Fibroblast of mammary gland (primary cell): Measurements from ENCODE around the gene OPN4.
A peak's percentile ranks its signal among the peaks of the same experiment; 100 is the strongest.

ENCODE experiments used
- DNase-seq: peaks from one replicate; pipeline ENCODE4 v3.0.0-alpha.2; 2010; ENCODE audit warnings: low read depth
- H3K4me3 ChIP-seq: 2 replicates; pipeline ENCODE4 v1.5.1; 2011; ENCODE audit warnings: low read depth, mild to moderate bottlenecking, low read length, moderate library complexity; ENCODE audit not compliant: control insufficient read depth
- TF ChIP-seq, protein P1 (sequence below): conservative IDR thresholded peaks from 2 replicates; pipeline ENCODE4 v1.5.1; 2011; ENCODE audit warnings: low read depth, low read length, inconsistent platforms; ENCODE audit not compliant: control insufficient read depth, insufficient read depth

The OPN4 gene

DNA sequence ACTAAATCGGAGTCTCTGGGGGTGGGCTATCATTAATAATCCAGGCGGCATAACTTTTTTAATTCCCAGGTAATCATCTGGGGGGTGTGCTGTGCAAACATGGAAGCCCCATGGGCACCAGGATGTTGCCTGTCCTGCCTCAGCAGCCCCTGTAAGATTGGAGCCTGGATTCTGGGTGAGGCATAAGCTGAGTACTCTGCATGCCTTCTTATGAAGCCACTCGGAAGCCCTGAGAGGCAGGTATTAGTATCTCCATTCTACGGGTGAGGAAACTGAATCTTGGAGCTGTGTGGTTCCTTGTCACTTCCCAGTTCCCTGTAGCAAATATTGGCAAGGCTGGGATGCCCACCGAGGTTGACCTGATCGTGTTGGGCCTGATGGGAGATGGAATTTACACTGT is 7.4 kb upstream of the OPN4 start:
- no peak overlapping the region for H3K4me3 ChIP-seq
- TF ChIP-seq, protein P1, sequence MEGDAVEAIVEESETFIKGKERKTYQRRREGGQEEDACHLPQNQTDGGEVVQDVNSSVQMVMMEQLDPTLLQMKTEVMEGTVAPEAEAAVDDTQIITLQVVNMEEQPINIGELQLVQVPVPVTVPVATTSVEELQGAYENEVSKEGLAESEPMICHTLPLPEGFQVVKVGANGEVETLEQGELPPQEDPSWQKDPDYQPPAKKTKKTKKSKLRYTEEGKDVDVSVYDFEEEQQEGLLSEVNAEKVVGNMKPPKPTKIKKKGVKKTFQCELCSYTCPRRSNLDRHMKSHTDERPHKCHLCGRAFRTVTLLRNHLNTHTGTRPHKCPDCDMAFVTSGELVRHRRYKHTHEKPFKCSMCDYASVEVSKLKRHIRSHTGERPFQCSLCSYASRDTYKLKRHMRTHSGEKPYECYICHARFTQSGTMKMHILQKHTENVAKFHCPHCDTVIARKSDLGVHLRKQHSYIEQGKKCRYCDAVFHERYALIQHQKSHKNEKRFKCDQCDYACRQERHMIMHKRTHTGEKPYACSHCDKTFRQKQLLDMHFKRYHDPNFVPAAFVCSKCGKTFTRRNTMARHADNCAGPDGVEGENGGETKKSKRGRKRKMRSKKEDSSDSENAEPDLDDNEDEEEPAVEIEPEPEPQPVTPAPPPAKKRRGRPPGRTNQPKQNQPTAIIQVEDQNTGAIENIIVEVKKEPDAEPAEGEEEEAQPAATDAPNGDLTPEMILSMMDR = no peak
- no peak for DNase-seq

DNA sequence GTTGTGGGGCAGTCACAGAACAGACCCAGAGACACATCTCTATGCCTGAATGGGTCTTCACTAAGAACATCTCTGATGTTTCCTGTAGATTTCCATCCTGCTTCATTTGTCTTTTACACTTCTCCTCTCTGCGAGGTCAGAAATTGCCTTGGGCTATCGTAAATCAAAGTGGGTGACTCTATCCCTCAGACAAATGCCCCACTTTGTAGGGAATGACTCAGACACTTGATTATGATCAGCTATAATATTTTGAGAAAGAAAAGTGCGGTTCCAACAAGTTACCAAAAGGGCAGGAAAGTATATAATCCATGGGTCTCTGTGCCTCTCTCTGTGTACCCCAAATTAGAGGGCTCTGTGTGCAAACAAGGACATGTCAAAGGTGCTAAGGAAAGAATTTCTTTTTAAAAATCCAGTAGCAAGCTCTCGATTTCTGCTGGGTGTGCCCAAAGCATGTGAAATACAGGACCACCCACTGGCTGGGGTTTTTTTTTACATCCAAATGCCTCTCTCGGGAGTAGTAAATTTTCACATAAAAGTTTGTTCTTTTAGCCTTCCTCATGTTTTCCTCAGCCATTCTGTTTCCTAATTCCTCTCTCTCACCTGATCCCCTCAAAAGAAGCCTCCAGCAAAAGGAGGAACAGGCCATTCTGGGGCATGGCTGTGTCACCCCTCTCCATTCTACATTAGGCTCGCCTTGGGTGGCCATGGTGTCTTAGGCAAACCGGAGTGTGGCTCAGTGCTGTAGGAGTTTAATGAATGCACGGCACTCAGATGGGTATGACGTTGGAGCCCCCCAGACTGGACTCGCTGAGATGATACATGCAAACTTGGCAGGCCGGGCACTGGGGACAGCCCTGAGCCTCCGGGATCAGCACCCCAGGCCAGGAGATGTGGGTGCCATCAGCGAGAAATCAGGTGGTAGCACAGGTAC is 6.3 kb upstream of the OPN4 start:
- DNase-seq = no peak
- TF ChIP-seq, protein P1 = no peak
- H3K4me3 ChIP-seq = no peak overlapping the region

DNA sequence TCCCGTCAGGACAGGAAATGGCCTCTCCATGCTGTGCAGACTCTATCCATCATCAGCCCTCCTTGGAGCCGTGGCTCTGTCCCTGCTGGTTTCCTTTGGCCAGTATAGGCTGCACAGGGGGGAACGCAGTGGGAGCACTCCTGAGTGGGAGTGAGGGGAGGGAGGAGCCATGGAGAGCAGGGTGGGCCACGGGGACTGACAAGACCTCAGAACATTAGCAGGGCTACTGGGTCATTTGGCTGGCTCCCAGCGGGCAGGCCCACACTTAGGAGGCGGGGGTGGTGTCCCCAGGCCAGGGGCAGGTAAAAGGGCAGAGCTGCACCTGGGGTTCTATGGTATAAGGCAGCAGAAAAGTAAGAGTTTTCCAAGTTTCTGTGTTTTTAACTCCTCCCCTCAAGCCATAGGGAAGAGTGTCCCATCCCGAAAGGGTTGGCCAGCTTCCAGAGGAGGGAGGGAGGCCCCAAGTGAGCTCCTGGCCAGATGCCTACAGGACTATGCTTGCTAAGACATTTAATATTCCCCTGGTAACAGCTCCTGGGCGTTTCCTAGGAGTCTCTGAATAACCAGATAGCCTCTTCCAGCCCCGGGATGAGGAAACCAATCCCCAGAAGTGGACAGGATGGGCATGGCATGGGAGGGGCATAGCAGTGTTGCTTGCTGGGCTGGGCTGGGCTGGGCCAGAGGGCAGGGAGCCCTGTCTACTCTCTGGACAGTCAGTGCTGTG is 5.5 kb upstream of the OPN4 start:
- DNase-seq = peak; percentile 88
- TF ChIP-seq, protein P1 = no peak
- no peak overlapping the region for H3K4me3 ChIP-seq

DNA sequence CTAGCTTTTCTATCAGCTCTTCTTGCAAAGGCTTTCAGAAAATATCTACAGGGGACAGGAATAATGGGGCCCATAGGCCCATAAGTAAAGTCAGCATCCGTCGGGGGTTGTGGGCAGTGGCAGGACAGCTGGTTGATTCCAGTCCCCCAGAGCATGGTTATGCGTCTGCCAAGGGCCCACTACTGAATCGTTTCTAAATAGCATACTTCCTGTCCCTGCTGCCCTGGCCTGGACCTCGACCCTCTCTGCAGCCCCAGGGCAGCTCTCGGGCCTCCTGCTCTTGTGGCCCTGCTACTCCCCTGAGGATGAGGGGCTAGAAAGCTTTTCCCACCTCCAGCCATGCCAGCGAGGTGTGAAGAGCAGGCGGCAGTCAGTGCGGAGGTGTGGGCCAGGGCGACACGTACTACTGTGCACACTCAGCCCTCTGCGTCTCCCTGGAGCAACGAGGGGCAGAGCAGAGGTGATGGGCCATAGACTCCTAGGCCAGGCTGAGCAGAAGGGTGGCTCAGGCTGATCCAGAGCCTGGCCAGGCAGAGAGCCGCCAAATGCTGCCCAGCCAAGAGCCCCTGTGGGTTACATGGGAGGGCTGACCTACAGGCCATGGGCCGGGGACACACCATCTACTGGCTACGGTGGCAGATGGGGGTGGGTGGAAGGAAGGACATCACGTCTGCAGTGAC is 4.7 kb upstream of the OPN4 start:
- H3K4me3 ChIP-seq = no peak overlapping the region
- DNase-seq = no peak
- TF ChIP-seq, protein P1 = no peak

DNA sequence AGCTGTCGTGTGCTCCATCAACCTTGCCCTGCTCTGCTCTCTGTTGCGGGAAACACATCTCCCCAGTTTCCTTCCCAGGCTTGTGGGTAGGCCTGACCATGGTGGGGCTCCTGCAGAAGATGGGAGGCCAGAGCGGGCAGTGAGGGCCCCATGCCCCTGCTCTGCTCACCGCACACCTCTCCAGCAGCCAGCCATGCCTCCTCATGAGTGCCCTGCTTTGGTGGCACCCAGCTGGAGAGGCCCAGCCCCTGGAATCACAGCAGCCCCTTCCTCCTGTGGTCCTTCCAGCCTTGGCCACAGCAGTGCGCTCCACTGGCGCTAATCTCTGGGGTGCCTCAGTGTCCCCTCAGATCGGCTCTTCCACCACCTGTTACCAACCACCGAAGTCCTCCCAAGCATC is 4.2 kb upstream of the OPN4 start:
- TF ChIP-seq, protein P1 = no peak
- no peak overlapping the region for H3K4me3 ChIP-seq
- no peak for DNase-seq

DNA sequence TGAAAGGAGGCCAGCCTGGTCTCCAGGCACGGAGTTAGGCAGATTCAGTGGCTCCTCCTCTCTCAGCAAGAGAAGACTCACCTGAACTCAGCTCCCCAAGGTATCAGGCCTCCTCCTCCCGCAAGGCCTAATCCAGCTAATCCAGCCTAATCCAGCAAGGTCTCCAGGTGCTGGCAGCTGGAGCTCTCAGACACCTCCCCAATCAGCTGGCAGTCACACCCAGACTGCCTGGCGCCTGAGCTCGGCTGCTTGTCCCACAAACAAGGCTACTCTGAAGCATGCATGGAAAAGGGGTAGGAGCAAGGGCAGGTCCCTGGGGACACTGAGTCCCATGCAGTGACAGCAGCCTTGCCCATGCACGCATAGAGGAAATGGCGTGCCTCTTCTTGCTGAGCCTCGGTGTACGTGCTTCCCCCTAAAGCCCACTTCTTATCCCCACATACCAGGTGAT is 3.3 kb upstream of the OPN4 start:
- DNase-seq = no peak
- TF ChIP-seq, protein P1 = no peak
- no peak overlapping the region for H3K4me3 ChIP-seq
